ENCODE results near the gene HYPK. TPM values are rescaled to one million over a fixed set of nuclear protein-coding genes. Genes with fewer than 3 reads are reported as not detected.

The HYPK gene
- total and polyA plus RNA-seq, 2 of the 8 experiments (the other 6 are each of a cell fraction or from before 2014, with no cell fraction given), result 5.4 to 17.6 TPM

- Histone ChIP-seq H3K14ac (ENCODE audit: insufficient read length) (no peak overlapping the region), H2AK5ac (ENCODE audit: low read depth, low read length) (no peak overlapping the region), H3K4ac (replicated peaks; ENCODE audit: insufficient read length, low read depth, low read length) (no peak overlapping the region), H2BK15ac (ENCODE audit: low read length) (no peak overlapping the region), H3K4me1 (replicated peaks in 1 of 4; ENCODE audit: control insufficient read depth in 3 of 4, insufficient read depth in 4 of 4, low read length in 3 of 4) (peaks cover 0 to 12% (median 5%) of the 10 kb centered on the region in 4 experiments; a peak in 5 of 7 replicates), H3K9me3 (ENCODE audit: insufficient read depth in 2 of 2, low read depth in 1 of 2, low read length in 1 of 2) (no peaks in the 10 kb centered on the region), H4K5ac (ENCODE audit: insufficient read length, low read depth, low read length) (peak overlapping the region; percentile 30), H3K23me2 (ENCODE audit: low read depth, low read length) (peaks cover 12% of the 10 kb centered on the region), H3K23ac (ENCODE audit: insufficient read length) (no peak overlapping the region), H3K4me2 (ENCODE audit: insufficient read depth in 1 of 2, low read depth in 2 of 2, low read length in 2 of 2) (peak overlapping the region; percentile 83 to 98), H3K27me3 (replicated peaks in 1 of 4; ENCODE audit: control insufficient read depth in 3 of 4, extremely low read depth in 1 of 4, insufficient read depth in 3 of 4, low read length in 3 of 4) (peaks cover 0 to 2% (median 0%) of the 10 kb centered on the region in 4 experiments; a peak in 2 of 7 replicates), H4K8ac (ENCODE audit: extremely low read depth, insufficient read depth, low read length) (peak overlapping the region; percentile 91), H3K56ac (replicated peaks; ENCODE audit: insufficient read length, low read depth, low read length) (peak overlapping the region; percentile 67), H3K79me2 (ENCODE audit: control insufficient read depth in 1 of 2, insufficient read depth in 2 of 2, low read length in 2 of 2) (no peaks in the 10 kb centered on the region), H2BK5ac (ENCODE audit: low read depth, low read length) (0 out of 2 replicates have a peak overlapping the region, but pooled peaks have one; percentile 60), H4K91ac (replicated peaks; ENCODE audit: insufficient read length, low read length) (peak overlapping the region; percentile 70), H2BK20ac (ENCODE audit: low read length) (no peak overlapping the region), H4K20me1 (replicated peaks in 1 of 2; ENCODE audit: control insufficient read depth in 1 of 2, insufficient read depth in 2 of 2, low read length in 2 of 2) (peaks cover 0 to 3% of the 10 kb centered on the region in 2 experiments), H2BK120ac (replicated peaks; ENCODE audit: low read depth, low read length) (no peak overlapping the region), H3K36me3 (ENCODE audit: control insufficient read depth in 2 of 4, insufficient read depth in 4 of 4, low read length in 3 of 4) (peaks cover 16 to 29% (median 21%) of the 10 kb centered on the region in 4 experiments), H3K79me1 (ENCODE audit: low read depth, low read length) (no peaks in the 10 kb centered on the region), H3K27ac (ENCODE audit: low read depth, low read length) (no peak overlapping the region), H3K9ac (replicated peaks in 1 of 4; ENCODE audit: extremely low read depth in 1 of 4, low read depth in 3 of 4, low read length in 3 of 4) (peak overlapping the region in 3 of 4 experiments; percentile 10 to 45 (median 40); a peak in 5 of 7 replicates), H2AFZ (ENCODE audit: low read length) (peak overlapping the region; percentile 77; the same call in 1 of the 2 replicates), H2BK12ac (ENCODE audit: low read depth, low read length) (peak overlapping the region; percentile 50; the same call in 1 of the 2 replicates), H3K18ac (ENCODE audit: extremely low read depth, low read length) (peak overlapping the region; percentile 90; the same call in 1 of the 2 replicates), H3K4me3 (ENCODE audit: extremely low read depth in 1 of 4, insufficient read depth in 2 of 4, low read depth in 3 of 4, low read length in 4 of 4) (peak overlapping the region; percentile 51 to 78 (median 71))
- 4% methylated on average over 31 of the region's 35 CpGs; no CpG with 5 or more reads in 1 of the 2 experiments for WGBS, 2 experiments (ENCODE audit: extremely low coverage in 1 of 2, insufficient coverage in 1 of 2, insufficient read length in 1 of 2, insufficient replicate concordance in 2 of 2, low coverage in 1 of 2, low lambda C conversion rate in 2 of 2, missing lambda C conversion rate in 1 of 2)
- ChIA-PET CTCF (ENCODE audit: partially characterized antibody) (interaction anchor here (0.8 to 4.8 kb wide), 11 partner anchors 8 to 267 kb away, joined by 3 to 50 read pairs (median 4); partner anchors contain the start of genes HYPK, SERF2 and SERINC4), POLR2A (ENCODE audit: partially characterized antibody) (interaction anchor here (0.7 to 4.8 kb wide), 8 partner anchors 10 to 105 kb away, joined by 3 to 54 read pairs (median 6); partner anchors contain the start of genes HYPK, MFAP1, SERF2 and SERINC4)
- FAIRE-seq, result no peak
- DNase-seq (ENCODE audit: low read depth in 1 of 2, low spot score in 2 of 2), result peak in 1 of 2 experiments; percentile 84
- TF ChIP-seq TBP (IDR thresholded peaks at IDR 0.05; ENCODE audit: low read depth, low read length) (peak; percentile 22; the same call in 1 of the 2 replicates), JUN (IDR thresholded peaks at IDR 0.05; ENCODE audit: low read depth, low read length) (no peak), FOSL1 (IDR thresholded peaks at IDR 0.05; ENCODE audit: insufficient read depth, low read depth, low read length) (no peak), GABPA (IDR thresholded peaks at IDR 0.05; ENCODE audit: borderline replicate concordance, insufficient read depth, low read length) (no peak), PHF8 (conservative IDR thresholded peaks at IDR 0.05; ENCODE audit: low read depth, low read length) (0 out of 2 replicates have a peak, but pooled peaks have one; percentile 19), USF2 (IDR thresholded peaks at IDR 0.05; ENCODE audit: low read length) (no peak), EZH2 (IDR thresholded peaks at IDR 0.05; ENCODE audit: low read depth, low read length, severe bottlenecking) (peak; percentile 30), ATF2 (IDR thresholded peaks at IDR 0.05; ENCODE audit: low read length) (no peak)
Measured at GRCh38 chr15:43776101-43776717, 24.2 kb upstream of the HYPK start.
